Mucosa of descending colon (tissue), 3 donors: ENCODE measurements around the gene NDC80. TPM values are rescaled to one million over a fixed set of nuclear protein-coding genes. Genes with fewer than 3 reads are reported as not detected.

ENCODE experiments used
- ATAC-seq: fragments of 200-7000 bp; cut with Tn5 transposase; one replicate; pipeline ENCODE4 v1.9.1; 2020; ENCODE audit warnings: mild to moderate bottlenecking, moderate library complexity
- DNase-seq, 3 donors: peaks; one replicate each; pipeline ENCODE4 v3.0.0-alpha.2; 2020
- H3K36me3 ChIP-seq: fragments of 200-600 bp; one replicate; pipeline ENCODE4 v1.8.0; 2021; ENCODE audit warnings: low read depth, mild to moderate bottlenecking
- H3K4me1 ChIP-seq: fragments of 200-600 bp; one replicate; pipeline ENCODE4 v1.8.0; 2021; ENCODE audit warnings: low read depth, mild to moderate bottlenecking
- H3K4me3 ChIP-seq: fragments of 200-600 bp; one replicate; pipeline ENCODE4 v1.8.0; 2021; ENCODE audit warnings: mild to moderate bottlenecking
- H3K9me3 ChIP-seq: fragments of 200-600 bp; one replicate; pipeline ENCODE4 v1.8.0; 2021; ENCODE audit warnings: mild to moderate bottlenecking
- intact Hi-C, 2 donors: fragments of 100-400 bp; cut with DNase I in 1 of 2; cut with micrococcal nuclease in 1 of 2; formaldehyde crosslinking; loops; one replicate each; pipeline versions ENCODE4 v1.11.0 to v1.11.1; 2022; cut with DNase I, micrococcal nuclease
- total RNA-seq, 3 donors: library from RNA; stranded (reverse); fragmentation: NEBNext Ultra II Directional in 2 of 3; extraction: Animal tissue kit (Norgen Biotek cat#: 25700) in 2 of 3; gene quantifications; one replicate each; pipeline versions ENCODE4 v1.2.1 to v1.2.4, GENCODE V29; 2021 to 2023
- TF ChIP-seq, protein P1 (sequence below): fragments of 200-600 bp; IDR thresholded peaks from one replicate; pipeline ENCODE4 v1.8.0; 2022; ENCODE audit warnings: antibody characterized with exemption, mild to moderate bottlenecking
- donor health status: DM: no; HTN: no; CAD: no; lungs with moderate emphysema.
- donor health status: DM: no; HTN: no; CAD: no.
- donor health status: DM: no; HTN: yes; CAD: no.

The NDC80 gene
- total RNA-seq, 3 donors from 2014 or later = 1.5 to 11.6 (median 3.1) TPM

DNA sequence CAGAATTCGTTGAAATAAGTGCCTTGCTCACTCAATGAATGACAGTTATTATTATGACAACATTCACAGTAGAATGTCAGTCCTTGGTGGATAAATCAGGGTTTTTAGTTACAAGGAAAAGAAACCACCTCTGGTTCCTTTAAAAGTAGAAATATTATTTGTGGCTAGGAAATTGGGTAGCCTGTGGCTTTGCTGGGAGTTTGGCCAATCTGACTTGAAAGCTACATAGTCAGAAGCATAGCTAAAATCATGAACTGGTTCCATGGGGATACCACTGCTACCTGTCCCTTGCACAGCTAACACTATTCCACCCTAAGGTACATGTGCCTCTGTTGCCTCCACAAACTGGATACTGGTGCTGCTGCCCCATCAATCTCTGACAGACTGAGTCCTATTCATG, 71.4 kb downstream of the NDC80 start:
- TF ChIP-seq, protein P1, sequence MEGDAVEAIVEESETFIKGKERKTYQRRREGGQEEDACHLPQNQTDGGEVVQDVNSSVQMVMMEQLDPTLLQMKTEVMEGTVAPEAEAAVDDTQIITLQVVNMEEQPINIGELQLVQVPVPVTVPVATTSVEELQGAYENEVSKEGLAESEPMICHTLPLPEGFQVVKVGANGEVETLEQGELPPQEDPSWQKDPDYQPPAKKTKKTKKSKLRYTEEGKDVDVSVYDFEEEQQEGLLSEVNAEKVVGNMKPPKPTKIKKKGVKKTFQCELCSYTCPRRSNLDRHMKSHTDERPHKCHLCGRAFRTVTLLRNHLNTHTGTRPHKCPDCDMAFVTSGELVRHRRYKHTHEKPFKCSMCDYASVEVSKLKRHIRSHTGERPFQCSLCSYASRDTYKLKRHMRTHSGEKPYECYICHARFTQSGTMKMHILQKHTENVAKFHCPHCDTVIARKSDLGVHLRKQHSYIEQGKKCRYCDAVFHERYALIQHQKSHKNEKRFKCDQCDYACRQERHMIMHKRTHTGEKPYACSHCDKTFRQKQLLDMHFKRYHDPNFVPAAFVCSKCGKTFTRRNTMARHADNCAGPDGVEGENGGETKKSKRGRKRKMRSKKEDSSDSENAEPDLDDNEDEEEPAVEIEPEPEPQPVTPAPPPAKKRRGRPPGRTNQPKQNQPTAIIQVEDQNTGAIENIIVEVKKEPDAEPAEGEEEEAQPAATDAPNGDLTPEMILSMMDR = no peak
- Histone ChIP-seq H3K36me3 (no peaks in the 10 kb centered on the region), H3K4me1 (peaks cover 21% of the 10 kb centered on the region), H3K9me3 (no peaks in the 10 kb centered on the region), H3K4me3 (no peak overlapping the region)
- intact Hi-C loops = no loop called here
- no peak for DNase-seq
- ATAC-seq = no peak

DNA sequence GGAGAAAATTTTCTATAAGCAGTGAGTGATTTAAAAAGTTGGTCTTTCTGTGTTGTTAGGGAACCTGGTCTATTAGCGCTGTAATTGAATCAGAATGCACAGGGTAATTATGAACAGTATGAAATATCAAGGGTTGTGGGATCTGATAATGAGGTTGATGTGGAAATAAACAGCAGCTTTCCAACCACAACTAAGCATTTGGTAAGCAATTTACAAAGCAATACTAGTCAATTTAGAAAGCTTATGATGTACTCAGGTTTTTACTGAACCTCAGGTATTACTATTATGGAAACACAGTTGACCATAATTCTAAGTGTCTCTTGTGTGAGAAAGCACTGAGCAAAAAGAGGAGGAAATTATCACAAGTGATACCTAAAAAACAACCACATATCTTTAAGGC, 73.2 kb downstream of the NDC80 start:
- Histone ChIP-seq H3K4me3 (no peak overlapping the region), H3K9me3 (no peaks in the 10 kb centered on the region), H3K4me1 (peaks cover 11% of the 10 kb centered on the region), H3K36me3 (no peaks in the 10 kb centered on the region)
- TF ChIP-seq, protein P1 = no peak
- DNase-seq (no peak), ATAC-seq (no peak)
- intact Hi-C loops = no loop called here

DNA sequence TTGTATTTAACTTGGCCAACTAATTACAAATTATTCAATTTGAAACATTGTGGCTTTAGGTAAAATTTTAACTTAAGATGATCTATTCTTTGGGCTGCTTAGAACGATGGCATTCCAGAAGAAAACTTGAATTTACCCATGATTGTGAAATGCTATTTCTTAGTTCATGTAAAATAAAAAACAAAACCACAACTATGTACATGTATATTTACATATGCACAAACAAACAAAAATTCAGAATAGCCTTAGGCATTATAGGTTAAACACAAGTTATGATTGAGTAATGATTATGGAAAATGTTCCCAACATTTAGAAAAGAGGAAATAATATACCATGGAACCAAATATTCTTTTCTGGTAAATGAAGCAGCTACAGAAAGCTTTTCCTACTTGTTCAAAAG, 80.6 kb downstream of the NDC80 start:
- peak overlapping the region; percentile 3 for H3K4me3 ChIP-seq
- DNase-seq (no peak), ATAC-seq (no peak)
- TF ChIP-seq, protein P1 = no peak
- H3K9me3 ChIP-seq = no peaks in the 10 kb centered on the region
- intact Hi-C loops = loop anchor here in 1 of 2 donors (10.0 kb wide), 1 partner anchor 77 kb away; the partner anchor contains the start of genes METTL4 and NDC80
- no peaks in the 10 kb centered on the region for H3K36me3 ChIP-seq
- H3K4me1 ChIP-seq = peaks cover 10% of the 10 kb centered on the region

DNA sequence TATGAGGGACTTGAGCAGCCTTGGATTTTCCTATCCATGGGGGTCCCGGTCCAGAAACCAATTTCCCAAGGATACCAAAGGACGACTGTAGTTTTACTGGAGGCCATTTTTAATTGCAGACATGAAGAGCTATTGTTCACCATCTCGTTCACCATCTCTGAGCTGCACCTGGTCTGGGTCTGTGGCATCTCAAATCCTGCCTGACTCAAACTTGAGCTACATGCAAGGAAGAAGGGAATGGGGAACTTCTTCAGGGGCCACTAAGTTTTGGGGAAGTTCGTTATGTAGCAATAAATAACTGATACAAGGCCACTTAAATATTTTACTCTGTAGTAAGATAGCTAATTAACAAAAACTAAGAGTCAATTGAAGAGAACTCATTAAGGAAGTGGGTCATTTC, 82.1 kb downstream of the NDC80 start:
- intact Hi-C loops = loop anchor here in 1 of 2 donors (10.0 kb wide), 1 partner anchor 79 kb away; the partner anchor contains the start of genes METTL4 and NDC80

DNA sequence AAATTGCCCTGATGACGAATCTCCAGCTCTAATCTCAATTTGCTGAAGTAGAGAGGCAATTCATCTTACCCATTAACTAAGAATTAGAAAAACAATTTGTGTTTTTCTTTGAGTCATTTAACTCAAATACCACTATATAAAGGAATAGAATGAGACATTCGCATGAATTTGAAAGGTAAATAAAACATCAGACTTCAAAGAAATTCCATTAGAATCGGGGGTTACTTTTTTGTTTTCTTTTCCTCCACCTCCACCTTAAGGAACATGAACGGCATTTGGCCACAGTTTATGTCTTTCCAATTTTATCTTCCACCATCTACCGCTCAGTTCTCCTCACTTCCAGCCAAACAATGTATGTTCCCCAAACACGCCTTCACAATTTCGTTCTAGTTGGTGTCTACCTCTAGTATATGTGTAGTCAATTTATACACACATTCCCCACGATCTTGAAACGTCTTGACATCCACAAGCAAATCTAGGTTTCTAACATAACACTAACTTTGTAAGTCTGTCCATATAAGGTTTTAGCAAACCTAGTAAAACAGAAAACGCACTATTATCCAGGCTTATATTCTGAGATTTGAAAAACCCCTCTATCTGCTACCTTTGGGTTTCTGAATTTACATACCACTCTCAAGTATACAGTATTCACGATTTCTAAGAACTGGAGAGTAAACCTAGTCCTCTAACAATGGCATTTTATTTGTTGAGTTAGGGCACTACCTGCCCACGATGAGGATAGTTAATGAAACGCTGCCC, 83.0 kb downstream of the NDC80 start:
- TF ChIP-seq, protein P1 = no peak
- no peak for DNase-seq
- Histone ChIP-seq H3K9me3 (no peaks in the 10 kb centered on the region), H3K36me3 (peaks cover 4% of the 10 kb centered on the region), H3K4me3 (peak overlapping the region; percentile 98), H3K4me1 (peaks cover 28% of the 10 kb centered on the region)
- intact Hi-C loops = loop anchor here in 1 of 2 donors (10.0 kb wide), 1 partner anchor 80 kb away; the partner anchor contains the start of genes METTL4 and NDC80
- no peak for ATAC-seq

More for the DNA sequence above, 82.1 kb downstream of the NDC80 start:
- Histone ChIP-seq H3K4me3 (no peak overlapping the region), H3K4me1 (peaks cover 19% of the 10 kb centered on the region), H3K9me3 (no peaks in the 10 kb centered on the region), H3K36me3 (peaks cover 4% of the 10 kb centered on the region)
- TF ChIP-seq, protein P1 = no peak
- ATAC-seq (no peak), DNase-seq (no peak)
